ENCODE data around the gene UBE2D1. TPM values are rescaled to one million over a fixed set of nuclear protein-coding genes. Genes with fewer than 3 reads are reported as not detected.

UBE2D1 gene
- total RNA-seq, 4 donors from 2014 or later, result 15.6 to 23.8 (median 16.1) TPM

DNA sequence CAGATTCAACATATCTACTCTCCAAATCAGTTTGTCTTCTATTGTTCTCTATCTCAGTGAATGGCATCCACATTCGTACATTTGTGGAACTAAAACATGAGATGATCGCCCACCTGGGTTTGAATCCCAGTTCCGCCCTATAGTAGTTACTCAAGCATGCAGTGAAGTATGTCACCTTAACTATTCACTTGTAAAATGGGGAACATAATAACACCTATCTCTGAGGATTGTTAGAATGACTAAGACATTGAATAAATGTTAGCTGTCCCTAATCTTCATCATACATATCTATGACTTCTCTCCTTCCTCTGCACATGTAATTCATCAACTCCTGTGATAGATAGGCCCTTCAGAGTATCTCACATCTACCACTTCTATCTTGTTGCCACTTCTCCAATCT, 24.7 kb downstream of the UBE2D1 start:
- TF ChIP-seq, protein P1, sequence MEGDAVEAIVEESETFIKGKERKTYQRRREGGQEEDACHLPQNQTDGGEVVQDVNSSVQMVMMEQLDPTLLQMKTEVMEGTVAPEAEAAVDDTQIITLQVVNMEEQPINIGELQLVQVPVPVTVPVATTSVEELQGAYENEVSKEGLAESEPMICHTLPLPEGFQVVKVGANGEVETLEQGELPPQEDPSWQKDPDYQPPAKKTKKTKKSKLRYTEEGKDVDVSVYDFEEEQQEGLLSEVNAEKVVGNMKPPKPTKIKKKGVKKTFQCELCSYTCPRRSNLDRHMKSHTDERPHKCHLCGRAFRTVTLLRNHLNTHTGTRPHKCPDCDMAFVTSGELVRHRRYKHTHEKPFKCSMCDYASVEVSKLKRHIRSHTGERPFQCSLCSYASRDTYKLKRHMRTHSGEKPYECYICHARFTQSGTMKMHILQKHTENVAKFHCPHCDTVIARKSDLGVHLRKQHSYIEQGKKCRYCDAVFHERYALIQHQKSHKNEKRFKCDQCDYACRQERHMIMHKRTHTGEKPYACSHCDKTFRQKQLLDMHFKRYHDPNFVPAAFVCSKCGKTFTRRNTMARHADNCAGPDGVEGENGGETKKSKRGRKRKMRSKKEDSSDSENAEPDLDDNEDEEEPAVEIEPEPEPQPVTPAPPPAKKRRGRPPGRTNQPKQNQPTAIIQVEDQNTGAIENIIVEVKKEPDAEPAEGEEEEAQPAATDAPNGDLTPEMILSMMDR (IDR thresholded peaks at IDR 0.05), result no peak
- ATAC-seq (ENCODE audit: low FRiP score) (no peak), DNase-seq (ENCODE audit: low spot score) (no peak)

DNA sequence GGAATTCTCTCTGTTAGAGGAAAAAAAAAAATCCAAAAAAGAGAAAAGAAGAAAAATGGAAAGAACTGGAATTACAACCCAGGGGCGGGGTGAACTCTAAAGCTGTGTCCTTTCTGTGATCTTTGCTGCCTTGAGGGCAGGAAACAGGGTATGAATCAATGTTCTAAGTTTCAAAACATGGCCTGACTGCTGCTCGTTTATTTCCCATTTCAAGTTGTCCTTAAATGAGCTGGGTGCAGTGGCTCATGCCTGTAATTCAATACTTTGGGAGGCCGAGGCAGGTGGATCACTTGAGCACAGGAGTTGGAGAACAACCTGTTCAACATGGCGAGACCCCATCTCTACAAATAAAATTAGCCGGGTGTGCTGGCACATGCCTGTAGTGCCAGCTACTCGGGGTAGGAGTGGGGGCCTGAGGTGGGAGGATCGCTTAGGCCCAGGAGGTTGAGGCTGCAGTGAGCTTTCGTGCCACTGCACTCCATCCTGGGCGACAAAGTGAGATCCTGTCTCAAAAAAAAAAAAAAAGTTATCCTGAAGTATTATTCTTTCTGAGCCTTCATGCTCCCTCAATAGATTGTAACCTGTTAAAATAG, 25.7 kb downstream of the UBE2D1 start:
- DNase-seq (ENCODE audit: low spot score), result no peak
- TF ChIP-seq, protein P1 (IDR thresholded peaks at IDR 0.05), result no peak
- ATAC-seq (ENCODE audit: low FRiP score), result no peak

DNA sequence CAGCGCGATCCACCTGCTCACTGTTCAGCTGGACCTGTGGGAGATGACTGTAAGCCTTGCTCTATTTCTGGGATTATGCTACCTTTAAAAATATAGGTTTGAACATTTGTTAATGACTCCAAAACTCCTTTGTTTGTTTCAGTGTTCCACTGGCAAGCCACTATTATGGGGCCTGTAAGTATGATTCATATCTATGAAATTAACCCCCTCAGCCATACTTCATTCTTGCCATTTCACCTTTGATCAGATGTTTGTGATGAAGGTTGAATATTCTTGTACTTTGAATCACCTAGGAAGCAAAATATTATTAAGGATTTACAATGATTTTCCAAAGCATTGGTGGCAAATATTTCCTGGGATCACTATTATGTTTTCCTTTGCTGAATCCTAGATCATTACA, 26.5 kb downstream of the UBE2D1 start:
- no peak for DNase-seq (ENCODE audit: low spot score)
- no peak for ATAC-seq (ENCODE audit: low FRiP score)
- TF ChIP-seq, protein P1 (IDR thresholded peaks at IDR 0.05), result no peak

DNA sequence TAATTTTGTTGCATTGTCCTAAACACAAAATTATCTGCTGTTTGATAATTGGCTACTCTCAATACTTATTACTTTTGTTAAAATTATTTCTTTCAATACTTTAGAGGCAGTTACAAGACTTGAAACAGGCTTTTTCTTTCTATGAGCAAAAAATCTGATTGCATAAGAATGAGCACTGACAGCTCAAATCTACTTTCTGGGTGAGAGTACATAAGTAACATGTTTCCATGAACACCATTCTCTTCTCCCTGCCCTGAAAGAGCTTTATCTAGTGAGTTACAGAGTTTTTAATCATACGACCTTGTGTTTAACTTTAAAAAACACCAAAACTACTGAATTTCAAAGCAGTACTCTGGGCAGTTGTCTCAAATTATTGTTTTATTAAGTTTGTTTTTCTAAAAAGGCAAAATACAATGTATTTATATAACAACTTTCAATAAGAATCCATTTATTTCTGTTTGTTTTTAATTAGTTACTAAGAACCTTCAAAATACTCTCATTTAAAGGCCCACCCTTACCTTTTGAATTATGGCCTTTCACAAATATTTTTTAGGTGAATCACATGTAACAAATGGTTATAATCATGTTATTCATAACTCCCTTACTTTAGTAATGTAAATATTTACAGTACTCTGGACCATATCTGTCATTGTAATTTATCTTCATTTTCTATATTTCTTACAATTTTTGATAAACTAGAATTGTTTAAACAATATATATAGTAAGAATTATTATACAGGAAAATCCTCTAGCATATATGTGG, 27.4 kb downstream of the UBE2D1 start:
- TF ChIP-seq, protein P1 (IDR thresholded peaks at IDR 0.05), result no peak
- DNase-seq (ENCODE audit: low spot score) (no peak), ATAC-seq (ENCODE audit: low FRiP score) (no peak)

DNA sequence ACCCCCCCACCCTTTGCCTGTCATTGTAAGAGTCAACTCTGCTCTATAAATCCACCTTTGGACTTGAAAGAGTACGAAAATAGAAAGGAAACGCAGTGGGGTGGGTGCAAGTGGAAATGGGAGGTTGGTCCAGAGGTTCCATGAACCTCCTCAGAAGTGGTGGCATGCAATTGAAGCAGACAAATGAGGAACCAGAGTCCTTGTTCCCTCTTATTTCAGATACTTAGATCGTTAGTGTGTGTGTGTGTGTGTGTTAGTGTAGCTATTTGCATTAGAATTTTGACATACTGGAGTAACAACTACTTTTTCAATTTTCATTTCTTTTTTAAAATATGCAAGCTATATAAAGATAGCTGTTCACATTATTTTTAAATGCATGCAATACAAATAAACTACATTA, 32.3 kb downstream of the UBE2D1 start:
- no peak for DNase-seq (ENCODE audit: low spot score)
- TF ChIP-seq, protein P1 (IDR thresholded peaks at IDR 0.05), result no peak
- no peak for ATAC-seq (ENCODE audit: low FRiP score)

DNA sequence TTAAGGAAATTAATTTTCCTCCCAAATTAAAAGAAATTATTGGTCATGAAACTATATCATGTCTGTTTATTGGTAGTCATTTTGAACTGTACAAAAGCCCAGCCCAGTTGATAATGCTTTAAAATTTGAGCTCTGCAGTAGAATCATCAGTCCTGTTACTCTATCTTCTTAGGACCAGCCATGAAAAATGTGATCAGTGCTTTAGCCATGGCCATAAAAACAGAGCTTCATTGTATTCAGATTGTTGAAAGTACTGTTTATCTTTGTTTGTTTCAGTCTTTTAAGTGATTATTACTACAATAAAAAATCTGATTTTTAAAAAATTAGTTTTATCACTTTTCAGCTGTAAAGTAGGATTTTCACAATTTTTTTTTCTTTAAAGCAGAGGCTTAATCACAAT, 36.7 kb downstream of the UBE2D1 start:
- DNase-seq (ENCODE audit: low spot score) (no peak), ATAC-seq (ENCODE audit: low FRiP score) (no peak)
- TF ChIP-seq, protein P1 (IDR thresholded peaks at IDR 0.05), result no peak

Measured in omental fat pad (tissue), 4 donors.